Measurements from ENCODE around the gene RNF215. TPM values are rescaled to one million over a fixed set of nuclear protein-coding genes. Genes with fewer than 3 reads are reported as not detected.

The RNF215 gene
- total and polyA plus RNA-seq, 2 of the 13 experiments (the other 11 are each of a cell fraction or from before 2014, with no cell fraction given): 5.3 to 6.1 TPM

- TF ChIP-seq ZNF18 (CRISPR knock-in tag; IDR thresholded peaks at IDR 0.05; ENCODE audit: insufficient replicate concordance) (peak; percentile 94), ELF1 (CRISPR knock-in tag; IDR thresholded peaks at IDR 0.05) (peak; percentile 40), THAP11 (CRISPR knock-in tag; IDR thresholded peaks at IDR 0.05) (peak; percentile 91), AFF4 (CRISPR knock-in tag; IDR thresholded peaks at IDR 0.05) (peak; percentile 30; the same call in 1 of the 2 replicates), ZMYM4 (CRISPR knock-in tag; IDR thresholded peaks at IDR 0.05) (peak; percentile 73), NKX3-1 (CRISPR knock-in tag; IDR thresholded peaks at IDR 0.05) (no peak; the same call in 1 of the 2 replicates), AGO2 (optimal IDR thresholded peaks at IDR 0.05; ENCODE audit: low read depth, low read length) (peak; percentile 2), CBX1 (IDR thresholded peaks at IDR 0.05; ENCODE audit: low read depth) (no peak), ZNF883 (CRISPR knock-in tag; IDR thresholded peaks at IDR 0.05; ENCODE audit: not compliant biosample characterization) (no peak), DBP (CRISPR knock-in tag; IDR thresholded peaks at IDR 0.05; ENCODE audit: not compliant biosample characterization) (no peak), RARA (CRISPR knock-in tag; IDR thresholded peaks at IDR 0.05) (0 out of 2 replicates have a peak, but pooled peaks have one; percentile 32), HMGA1 (CRISPR knock-in tag; conservative IDR thresholded peaks at IDR 0.05) (no peak), NFKBIZ (CRISPR knock-in tag; IDR thresholded peaks at IDR 0.05) (0 out of 2 replicates have a peak, but pooled peaks have one; percentile 18), PRDM15 (CRISPR knock-in tag; IDR thresholded peaks at IDR 0.05) (0 out of 2 replicates have a peak, but pooled peaks have one; percentile 2), ELF4 (CRISPR knock-in tag; IDR thresholded peaks at IDR 0.05; ENCODE audit: borderline replicate concordance) (no peak; the same call in 1 of the 2 replicates)
- TF ChIP-seq, protein P1, sequence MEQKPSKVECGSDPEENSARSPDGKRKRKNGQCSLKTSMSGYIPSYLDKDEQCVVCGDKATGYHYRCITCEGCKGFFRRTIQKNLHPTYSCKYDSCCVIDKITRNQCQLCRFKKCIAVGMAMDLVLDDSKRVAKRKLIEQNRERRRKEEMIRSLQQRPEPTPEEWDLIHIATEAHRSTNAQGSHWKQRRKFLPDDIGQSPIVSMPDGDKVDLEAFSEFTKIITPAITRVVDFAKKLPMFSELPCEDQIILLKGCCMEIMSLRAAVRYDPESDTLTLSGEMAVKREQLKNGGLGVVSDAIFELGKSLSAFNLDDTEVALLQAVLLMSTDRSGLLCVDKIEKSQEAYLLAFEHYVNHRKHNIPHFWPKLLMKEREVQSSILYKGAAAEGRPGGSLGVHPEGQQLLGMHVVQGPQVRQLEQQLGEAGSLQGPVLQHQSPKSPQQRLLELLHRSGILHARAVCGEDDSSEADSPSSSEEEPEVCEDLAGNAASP (CRISPR knock-in tag; IDR thresholded peaks at IDR 0.05; ENCODE audit: borderline replicate concordance): peak; percentile 49; the same call in 1 of the 2 replicates
- TF ChIP-seq, protein P2, sequence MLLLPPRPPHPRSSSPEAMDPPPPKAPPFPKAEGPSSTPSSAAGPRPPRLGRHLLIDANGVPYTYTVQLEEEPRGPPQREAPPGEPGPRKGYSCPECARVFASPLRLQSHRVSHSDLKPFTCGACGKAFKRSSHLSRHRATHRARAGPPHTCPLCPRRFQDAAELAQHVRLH (CRISPR knock-in tag; IDR thresholded peaks at IDR 0.05; ENCODE audit: borderline replicate concordance, low read depth): peak; percentile 59; the same call in 1 of the 2 replicates
Measured at GRCh38 chr22:30423959-30424533, 36.8 kb upstream of the RNF215 start (continued).
